Prostate gland (tissue), 2 donors: ENCODE data around the gene CFAP54.

Experiments used
- CTCF ChIP-seq, 4 experiments: fragments of 200-600 bp in 2 of 4; fragments of 450-650 bp in 2 of 4; sonication (generic) in 2 of 4; IDR thresholded peaks; 1 replicate in 3 of 4; 2 replicates in 1 of 4; pipeline ENCODE4 v1.5.1; 2016 to 2019; ENCODE audit warnings: antibody characterized with exemption in 4 of 4, mild to moderate bottlenecking in 2 of 4, moderate library complexity in 2 of 4
- POLR2A ChIP-seq: fragments of 450-650 bp; IDR thresholded peaks from one replicate; pipeline ENCODE4 v1.6.1; 2016; ENCODE audit warnings: antibody characterized with exemption, mild to moderate bottlenecking
- POLR2AphosphoS5 ChIP-seq: sonication (generic); formaldehyde crosslinking; IDR thresholded peaks from one replicate; pipeline ENCODE4 v1.6.1; 2017; ENCODE audit warnings: antibody characterized with exemption

- TF ChIP-seq CTCF (IDR thresholded peaks at IDR 0.05) = no peak
- no peak for TF ChIP-seq POLR2A
- no peak for TF ChIP-seq POLR2AphosphoS5
These were observed 96.6 kb downstream of the CFAP54 start for GRCh38 chr12:96585977-96586376.
